Activated CD4-positive, alpha-beta T cell treated with anti-CD3 and anti-CD28 coated beads for 48 hours (primary cell): Measurements from ENCODE around the gene LIMS2.
A peak's percentile ranks its signal among the peaks of the same experiment; 100 is the strongest.

ENCODE experiments used
- DNase-seq: peaks from one replicate; pipeline ENCODE4 v3.0.0-alpha.2; 2020

Gene LIMS2

GRCh38 chr2:127674241-127675209 lies 805 bp downstream of the LIMS2 start:
- DNase-seq, result peak; percentile 41

DNA sequence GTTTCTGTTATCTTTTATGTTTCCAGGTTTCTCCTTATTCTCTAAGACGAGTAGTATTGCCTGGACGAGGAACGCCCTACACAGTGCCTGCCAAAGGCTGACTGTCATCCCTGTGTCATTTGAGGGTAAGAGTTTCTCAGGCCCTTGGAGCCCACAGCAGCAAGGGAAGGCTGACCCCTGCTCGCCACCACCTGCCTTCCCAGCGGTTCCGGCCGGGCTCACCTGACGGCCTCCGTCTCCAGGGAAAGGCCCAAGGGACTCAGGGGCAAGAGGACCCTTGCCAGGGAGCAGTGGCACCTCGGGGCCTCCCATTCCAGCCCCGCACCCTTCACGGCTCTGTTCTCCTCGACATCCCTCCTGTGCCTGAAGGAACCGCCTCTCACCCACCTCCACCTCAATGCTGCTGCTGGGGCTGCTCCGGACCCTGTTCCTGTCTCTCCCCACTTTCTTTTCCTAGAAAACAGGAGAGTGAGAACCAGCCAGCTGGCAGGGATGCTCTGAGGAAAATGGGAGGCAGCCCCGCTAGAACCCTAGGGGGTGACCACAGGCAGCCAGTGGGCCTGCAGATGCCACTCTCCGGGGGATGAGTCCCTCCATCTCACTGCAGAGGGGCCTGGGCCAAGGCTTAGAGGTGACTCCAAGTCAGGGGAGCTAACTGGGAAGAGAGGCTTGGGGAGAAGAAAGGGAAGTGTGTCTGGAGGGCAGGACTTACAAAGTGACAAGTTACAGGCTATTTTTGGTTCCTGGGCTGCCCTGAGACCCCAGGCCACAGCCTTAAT lies 1.9 kb downstream of the LIMS2 start:
- no peak for DNase-seq

DNA sequence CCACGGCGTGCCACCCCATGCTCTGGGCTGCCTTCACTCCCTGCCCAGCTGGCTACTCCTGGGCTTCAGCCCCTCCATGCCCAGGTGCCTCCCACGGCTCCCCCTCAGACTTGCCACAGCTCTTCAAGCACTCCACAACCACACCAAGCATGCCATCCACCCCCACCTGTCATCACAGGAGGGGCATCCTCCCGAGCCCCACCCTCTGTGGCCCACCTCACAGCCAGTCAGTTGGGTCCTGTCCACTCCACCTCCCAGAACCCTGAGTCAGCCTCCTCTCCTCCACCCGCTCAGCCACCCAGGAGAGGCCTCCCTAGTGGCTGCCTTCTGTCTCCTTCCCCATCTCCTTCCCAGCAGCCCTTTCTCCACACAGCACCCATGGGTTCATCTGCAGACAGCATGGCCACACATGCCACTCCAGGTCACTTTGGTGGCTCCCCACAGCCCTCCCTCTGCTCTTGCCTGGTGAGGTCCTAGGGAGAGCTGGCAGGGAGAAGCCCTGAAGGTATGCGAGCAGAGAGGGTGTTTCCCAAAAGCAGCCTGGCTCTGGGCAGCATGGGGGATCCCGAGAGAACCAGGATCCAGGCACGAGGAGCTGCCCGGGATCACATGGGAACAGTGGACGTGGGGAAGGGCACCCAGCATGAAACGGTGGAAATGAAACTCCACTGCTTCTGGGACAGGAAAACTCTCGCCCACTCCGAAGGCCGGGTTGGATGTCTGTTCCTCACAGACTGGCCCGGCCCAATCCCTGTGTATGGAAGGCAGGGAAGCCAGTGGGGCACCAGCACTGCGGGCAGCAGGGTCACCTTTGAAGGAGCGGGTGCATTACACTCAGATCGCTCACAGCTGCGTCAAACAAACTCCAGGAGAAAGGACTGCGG lies 2.7 kb downstream of the LIMS2 start:
- no peak for DNase-seq

DNA sequence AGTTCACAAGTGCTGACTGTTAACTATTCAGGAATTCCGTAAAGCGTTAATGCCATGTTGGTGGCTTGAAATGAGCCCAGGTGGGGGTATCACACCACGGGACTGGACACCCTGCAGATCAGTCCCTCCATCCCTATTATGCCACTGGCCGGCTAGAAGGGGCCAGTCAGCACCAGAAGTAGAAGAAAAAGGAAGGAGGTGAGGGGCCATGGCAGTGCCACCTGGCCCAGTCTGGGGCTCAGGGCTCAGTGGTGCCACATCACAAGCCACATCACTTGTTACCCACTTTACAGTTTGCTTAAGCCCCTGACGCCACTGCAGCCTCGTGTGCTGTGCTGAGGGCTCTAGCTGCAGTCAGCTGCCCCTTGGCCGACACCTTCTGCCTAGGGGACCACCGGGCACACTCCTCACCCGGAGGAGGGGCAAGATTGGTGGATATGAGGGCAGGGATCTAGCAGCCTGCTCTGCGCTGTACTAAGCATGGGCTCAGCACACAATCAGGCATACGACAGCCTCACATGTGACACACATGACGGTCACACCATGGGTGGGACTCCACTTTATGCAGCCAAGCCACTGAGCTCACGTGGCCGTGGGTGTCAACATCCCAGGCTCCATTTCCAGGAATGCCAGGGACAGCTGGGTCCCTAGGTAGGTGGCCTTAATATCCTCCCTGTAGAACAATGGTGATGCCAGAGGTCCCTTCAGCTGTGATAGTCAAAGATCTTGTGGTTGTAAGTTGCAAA lies 3.6 kb downstream of the LIMS2 start:
- no peak for DNase-seq

GRCh38 chr2:127670957-127671290 lies 4.4 kb downstream of the LIMS2 start:
- DNase-seq, result no peak

DNA sequence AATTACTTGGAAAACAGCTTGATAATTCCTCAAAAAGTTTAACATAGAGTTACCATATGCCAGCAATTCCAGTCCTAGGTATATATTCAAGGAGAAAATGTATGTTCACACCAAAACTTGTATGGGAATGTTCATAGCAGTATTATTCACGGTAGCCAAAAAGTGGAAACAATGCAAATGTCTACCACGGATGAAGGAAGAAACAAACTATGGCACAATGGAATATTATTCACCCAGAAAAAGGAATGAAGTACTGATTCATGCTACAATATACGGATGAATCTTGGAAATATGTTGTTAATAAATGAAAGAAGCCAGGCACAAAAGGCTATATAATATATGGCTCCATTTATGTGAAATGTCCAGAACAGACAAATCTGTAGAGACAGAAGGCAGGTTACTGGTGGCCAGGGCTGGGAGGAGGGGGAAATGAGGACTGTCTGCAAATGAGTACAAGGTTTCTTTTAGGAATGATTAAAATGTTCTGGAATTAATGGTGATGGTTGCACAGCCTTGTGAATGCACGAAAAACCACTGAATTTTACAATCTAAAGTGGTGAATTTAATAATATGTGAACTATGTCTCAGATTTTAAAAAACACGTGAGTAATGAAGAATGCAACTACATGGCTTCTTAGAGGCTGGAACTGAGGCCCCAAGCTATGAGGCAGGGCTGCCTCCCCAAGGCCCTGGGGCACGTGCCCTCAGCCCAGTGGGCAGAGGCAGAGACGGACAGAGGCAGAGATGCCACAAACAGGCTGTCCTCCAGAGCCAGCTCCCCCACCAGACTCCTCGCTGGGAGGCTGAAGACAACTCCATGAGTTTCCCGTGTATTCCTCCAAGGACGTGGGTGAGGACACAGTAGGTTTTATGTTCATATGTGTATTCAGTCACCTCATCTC lies 5.0 kb downstream of the LIMS2 start:
- no peak for DNase-seq

GRCh38 chr2:127669056-127669455 lies 6.3 kb downstream of the LIMS2 start:
- DNase-seq, result no peak

GRCh38 chr2:127665267-127665893 lies 9.9 kb downstream of the LIMS2 start:
- no peak for DNase-seq

DNA sequence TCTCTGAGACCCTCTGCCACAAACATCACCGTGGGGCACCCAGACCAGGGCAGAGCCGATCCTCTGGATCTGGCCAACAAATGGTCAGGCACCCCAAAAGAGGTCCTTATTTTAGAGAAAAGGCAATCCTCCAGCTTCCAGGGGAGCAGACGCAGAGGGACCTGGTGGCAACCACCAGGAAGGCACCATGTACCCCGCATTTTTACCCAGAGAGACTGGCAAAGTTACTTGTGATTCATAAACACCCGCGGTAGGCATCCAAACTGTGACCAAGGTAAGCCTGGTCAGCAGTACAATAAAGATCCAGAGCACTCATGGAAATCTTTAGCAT lies 10.5 kb downstream of the LIMS2 start:
- no peak for DNase-seq

GRCh38 chr2:127664065-127664894 lies 11.1 kb downstream of the LIMS2 start:
- no peak for DNase-seq

GRCh38 chr2:127663566-127664064 lies 11.7 kb downstream of the LIMS2 start:
- DNase-seq, result no peak

DNA sequence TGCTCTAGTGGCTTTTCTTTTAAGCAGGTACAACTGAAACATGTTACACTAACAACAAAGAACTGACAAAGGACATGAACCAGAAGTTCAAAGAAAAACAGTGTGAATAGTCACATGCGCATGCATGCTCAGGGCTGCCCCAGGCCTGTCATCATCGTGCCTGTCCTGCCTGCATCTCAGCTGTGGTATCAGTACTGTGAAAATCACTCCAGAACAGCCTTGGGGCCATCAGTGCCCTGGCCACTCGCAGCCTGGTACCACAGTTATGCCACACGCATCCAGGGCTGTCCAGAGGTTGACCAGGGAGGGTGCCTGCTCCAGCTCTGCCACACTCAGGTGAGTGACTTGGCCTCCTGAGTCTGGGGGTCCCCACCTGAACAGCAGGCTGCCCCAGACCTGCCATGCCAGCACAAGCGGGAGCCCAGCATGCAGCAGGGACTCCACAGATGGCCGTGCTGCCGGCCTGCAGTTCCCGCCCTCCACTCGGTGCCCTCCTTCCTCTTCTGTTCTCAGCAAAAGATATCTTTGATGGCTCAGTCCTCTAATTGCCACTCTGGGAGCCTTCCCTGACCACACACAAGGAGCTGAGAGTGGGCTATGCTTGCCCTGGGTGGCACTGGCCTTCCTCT lies 12.3 kb downstream of the LIMS2 start:
- DNase-seq, result no peak

DNA sequence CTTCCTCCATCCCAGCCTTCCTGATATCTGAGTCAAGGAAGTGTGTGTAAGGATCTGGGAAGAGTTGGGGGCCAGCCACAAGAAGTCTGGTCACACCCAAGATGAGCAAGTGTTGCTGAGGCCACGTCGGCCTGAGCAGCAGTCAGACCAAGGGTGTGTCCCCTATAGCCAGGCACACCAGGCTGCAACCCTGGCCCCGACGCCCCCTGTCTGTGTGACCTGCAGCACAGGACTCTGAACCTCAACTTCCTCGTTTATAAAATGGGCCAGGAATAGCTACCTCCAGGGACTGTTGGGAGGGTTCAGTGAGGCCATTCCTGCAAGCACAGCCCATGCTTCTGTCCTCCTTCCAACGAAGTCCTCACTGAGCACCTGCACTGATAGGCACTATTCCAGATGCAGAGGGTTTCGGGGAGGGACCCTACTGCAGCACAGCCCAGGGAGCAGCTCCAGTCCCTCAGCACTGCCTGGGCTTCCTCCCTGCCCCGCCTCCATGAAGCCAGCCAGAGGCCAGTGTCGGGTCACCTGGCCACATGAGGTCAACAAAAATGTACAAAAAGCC lies 13.3 kb downstream of the LIMS2 start:
- no peak for DNase-seq

DNA sequence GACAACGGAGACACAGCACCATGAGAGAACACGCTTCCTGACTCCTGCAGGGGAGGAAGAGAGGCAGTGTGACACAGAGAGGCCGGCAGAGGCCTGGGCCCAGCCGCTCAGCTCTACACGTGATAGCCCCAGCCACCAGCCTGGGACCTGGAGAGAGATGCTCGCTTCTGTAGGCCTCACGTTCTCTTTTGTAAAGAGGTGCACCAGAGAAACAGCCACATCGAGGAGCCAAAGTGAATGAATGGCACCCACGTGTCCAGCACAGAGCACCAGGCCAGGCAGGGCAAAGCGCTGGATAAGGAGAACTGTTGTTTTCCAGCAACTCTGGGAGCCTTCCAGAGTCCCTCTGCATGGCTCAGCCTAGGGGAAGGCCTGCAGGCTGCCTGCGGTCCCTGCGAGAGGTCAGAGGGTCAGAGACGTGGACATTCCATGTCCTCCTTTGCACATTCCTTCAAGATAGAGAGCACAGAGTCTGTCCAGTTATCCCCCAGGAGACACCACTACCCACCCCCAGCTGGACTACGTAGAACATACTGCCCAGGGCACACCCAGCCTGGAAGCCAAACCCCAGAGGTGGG lies 14.2 kb downstream of the LIMS2 start:
- no peak for DNase-seq

- DNase-seq, result no peak
These were observed 15.1 kb downstream of the LIMS2 start for GRCh38 chr2:127660291-127660578.

GRCh38 chr2:127659408-127660290 lies 15.7 kb downstream of the LIMS2 start:
- DNase-seq, result no peak

DNA sequence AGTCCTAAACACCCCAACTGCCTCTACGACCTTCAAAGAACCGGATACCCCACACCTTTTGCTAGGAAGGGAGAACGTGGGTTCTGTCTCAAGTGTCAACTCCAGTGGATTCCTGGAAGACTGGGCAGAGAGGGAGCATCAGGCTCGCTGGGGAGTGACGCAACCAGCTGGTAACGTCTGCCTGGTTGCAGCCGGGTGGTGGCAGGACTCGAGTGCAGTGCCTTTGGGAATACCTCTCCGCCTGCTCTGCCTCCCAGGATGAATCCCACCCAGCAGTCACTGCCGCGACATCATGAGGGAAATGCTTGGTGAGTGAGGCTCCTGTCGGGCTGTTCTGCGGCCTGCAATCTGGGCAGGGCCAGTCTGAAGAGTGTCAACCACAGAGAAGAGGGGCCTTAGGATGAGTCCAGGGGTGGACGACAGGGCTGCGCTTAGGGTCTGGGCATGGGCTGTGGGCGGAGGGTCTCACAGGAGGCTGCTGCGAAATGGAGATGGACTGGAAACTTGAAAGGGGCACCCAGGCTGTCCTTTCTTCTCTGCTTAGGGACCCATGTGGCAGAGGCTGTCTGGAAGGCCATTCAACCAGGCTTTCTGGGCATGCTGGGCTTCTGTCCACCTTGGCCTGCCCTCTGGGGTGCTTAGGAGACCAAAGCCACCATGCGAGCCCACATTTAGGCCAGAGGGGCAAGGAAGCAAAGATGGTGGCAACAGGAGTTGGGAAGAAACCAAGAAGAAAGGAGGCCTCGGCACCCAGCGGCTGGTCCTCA lies 16.5 kb downstream of the LIMS2 start:
- no peak for DNase-seq
